ENCODE data around the gene BRD2. TPM values are rescaled to one million over a fixed set of nuclear protein-coding genes. Genes with fewer than 3 reads are reported as not detected.

The BRD2 gene
- total RNA-seq, 1 donor from 2014 or later, result 234 TPM

- FAIRE-seq, result no peak
- no peak overlapping the region for H3K27ac Mint-ChIP-seq (ENCODE audit: unreplicated experiment)
Measured at GRCh38 chr6:32931211-32931610, 37.2 kb upstream of the BRD2 start.

DNA sequence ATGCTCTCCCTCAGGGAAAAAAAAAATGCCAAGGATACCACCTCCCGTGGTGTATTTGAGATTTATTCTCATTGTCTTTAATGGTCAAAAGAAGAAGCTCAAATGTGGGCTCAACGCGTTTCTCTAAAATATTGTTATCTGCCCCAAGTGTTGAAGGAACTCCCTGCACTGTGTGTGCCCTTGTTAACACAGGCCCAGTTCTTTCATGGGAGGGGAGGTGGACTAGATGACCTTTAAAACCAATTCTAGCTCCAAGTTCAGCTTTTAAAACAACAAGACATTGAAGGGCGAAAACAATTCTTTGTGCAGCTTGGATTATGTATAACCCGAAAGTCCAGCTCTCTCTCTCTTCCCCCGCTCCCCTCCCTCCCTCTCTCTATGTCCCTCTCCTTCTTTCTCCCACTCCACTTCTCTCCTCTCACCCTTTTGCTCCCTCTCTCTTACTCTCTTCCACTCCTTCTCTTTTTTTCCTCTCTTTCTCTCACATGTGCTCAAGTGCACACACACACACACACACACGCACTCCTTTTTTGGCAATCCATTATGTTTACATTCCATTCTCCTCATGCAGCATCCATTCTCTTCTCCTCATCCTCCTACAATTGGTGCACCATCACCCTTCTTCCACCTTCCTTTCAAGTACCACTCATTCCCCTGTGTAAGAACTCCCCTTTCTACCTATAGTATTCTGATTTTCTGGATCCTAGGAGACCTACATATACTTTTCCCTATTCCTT lies 36.1 kb upstream of the BRD2 start:
- H3K9ac ChIP-seq (ENCODE audit: low read length), result no peak overlapping the region
- H3K9me3 ChIP-seq (ENCODE audit: insufficient read depth, low read depth, low read length), result no peaks in the 10 kb centered on the region
- H3K4me3 Mint-ChIP-seq (ENCODE audit: unreplicated experiment), result no peak overlapping the region
- peak; percentile 44 for DNase-seq (ENCODE audit: low read depth)
- no peaks in the 10 kb centered on the region for H3K4me1 ChIP-seq (ENCODE audit: insufficient read depth, low read length)
- H4K20me1 ChIP-seq (ENCODE audit: insufficient read depth, low read length), result no peaks in the 10 kb centered on the region
- H3K4me1 Mint-ChIP-seq (ENCODE audit: low read depth, unreplicated experiment), result no peaks in the 10 kb centered on the region
- peaks cover 1% of the 10 kb centered on the region for H3K9me3 Mint-ChIP-seq (ENCODE audit: unreplicated experiment)
- no peak overlapping the region for H2AFZ ChIP-seq (ENCODE audit: low read depth, low read length)
- no peaks in the 10 kb centered on the region for H3K36me3 Mint-ChIP-seq (ENCODE audit: low read depth, unreplicated experiment)
- peaks cover 30% of the 10 kb centered on the region for H3K27me3 Mint-ChIP-seq (ENCODE audit: low read depth, unreplicated experiment)
- peaks cover 59% of the 10 kb centered on the region for H3K27me3 ChIP-seq (ENCODE audit: insufficient read depth, low read length)
- no peak for FAIRE-seq
- H3K4me2 ChIP-seq (ENCODE audit: low read length), result no peak overlapping the region
- H3K27ac ChIP-seq (ENCODE audit: low read depth, low read length), result no peak overlapping the region
- H3K79me2 ChIP-seq (ENCODE audit: insufficient read depth, low read length), result no peaks in the 10 kb centered on the region
- no peak overlapping the region for H3K27ac Mint-ChIP-seq (ENCODE audit: unreplicated experiment)
- no peak for TF ChIP-seq EZH2 (IDR thresholded peaks at IDR 0.05; ENCODE audit: insufficient read depth, low read length)
- TF ChIP-seq CTCF (IDR thresholded peaks at IDR 0.05; ENCODE audit: insufficient read depth, low read depth, low read length), result no peak
- H3K4me3 ChIP-seq (ENCODE audit: insufficient read depth, low read depth, low read length), result no peak overlapping the region
- no peaks in the 10 kb centered on the region for H3K36me3 ChIP-seq (ENCODE audit: insufficient read depth, low read length)

More at GRCh38 chr6:32931211-32931610, 37.2 kb upstream of the BRD2 start:
- Mint-ChIP-seq H3K9me3 (ENCODE audit: unreplicated experiment) (no peaks in the 10 kb centered on the region), H3K36me3 (ENCODE audit: low read depth, unreplicated experiment) (no peaks in the 10 kb centered on the region), H3K4me3 (ENCODE audit: unreplicated experiment) (no peak overlapping the region), H3K4me1 (ENCODE audit: low read depth, unreplicated experiment) (no peaks in the 10 kb centered on the region), H3K27me3 (ENCODE audit: low read depth, unreplicated experiment) (peaks cover 21% of the 10 kb centered on the region)
- Histone ChIP-seq H3K27ac (ENCODE audit: low read depth, low read length) (no peak overlapping the region), H3K9ac (ENCODE audit: low read length) (no peak overlapping the region), H3K9me3 (ENCODE audit: insufficient read depth, low read depth, low read length) (no peaks in the 10 kb centered on the region), H4K20me1 (ENCODE audit: insufficient read depth, low read length) (no peaks in the 10 kb centered on the region), H3K4me2 (ENCODE audit: low read length) (no peak overlapping the region), H3K36me3 (ENCODE audit: insufficient read depth, low read length) (no peaks in the 10 kb centered on the region), H3K4me1 (ENCODE audit: insufficient read depth, low read length) (no peaks in the 10 kb centered on the region), H3K27me3 (ENCODE audit: insufficient read depth, low read length) (peaks cover 50% of the 10 kb centered on the region), H3K4me3 (ENCODE audit: insufficient read depth, low read depth, low read length) (no peak overlapping the region), H3K79me2 (ENCODE audit: insufficient read depth, low read length) (no peaks in the 10 kb centered on the region), H2AFZ (ENCODE audit: low read depth, low read length) (no peak overlapping the region)
- no peak for TF ChIP-seq EZH2 (IDR thresholded peaks at IDR 0.05; ENCODE audit: insufficient read depth, low read length)
- no peak for TF ChIP-seq CTCF (IDR thresholded peaks at IDR 0.05; ENCODE audit: insufficient read depth, low read depth, low read length)
- DNase-seq (ENCODE audit: low read depth), result no peak

GRCh38 chr6:32933661-32934085 lies 34.7 kb upstream of the BRD2 start:
- H3K9me3 ChIP-seq (ENCODE audit: insufficient read depth, low read depth, low read length), result no peaks in the 10 kb centered on the region
- TF ChIP-seq EZH2 (IDR thresholded peaks at IDR 0.05; ENCODE audit: insufficient read depth, low read length), result no peak
- peak; percentile 88 for TF ChIP-seq CTCF (IDR thresholded peaks at IDR 0.05; ENCODE audit: insufficient read depth, low read depth, low read length)
- no peaks in the 10 kb centered on the region for H4K20me1 ChIP-seq (ENCODE audit: insufficient read depth, low read length)
- H3K9ac ChIP-seq (ENCODE audit: low read length), result no peak overlapping the region
- H3K27me3 Mint-ChIP-seq (ENCODE audit: low read depth, unreplicated experiment), result peaks cover 32% of the 10 kb centered on the region
- no peak overlapping the region for H3K27ac ChIP-seq (ENCODE audit: low read depth, low read length)
- H3K36me3 Mint-ChIP-seq (ENCODE audit: low read depth, unreplicated experiment), result no peaks in the 10 kb centered on the region
- no peaks in the 10 kb centered on the region for H3K4me1 Mint-ChIP-seq (ENCODE audit: low read depth, unreplicated experiment)
- no peak overlapping the region for H3K27ac Mint-ChIP-seq (ENCODE audit: unreplicated experiment)
- H3K4me2 ChIP-seq (ENCODE audit: low read length), result no peak overlapping the region
- H3K4me3 Mint-ChIP-seq (ENCODE audit: unreplicated experiment), result no peak overlapping the region
- H3K4me3 ChIP-seq (ENCODE audit: insufficient read depth, low read depth, low read length), result no peak overlapping the region
- H3K79me2 ChIP-seq (ENCODE audit: insufficient read depth, low read length), result no peaks in the 10 kb centered on the region
- peaks cover 1% of the 10 kb centered on the region for H3K9me3 Mint-ChIP-seq (ENCODE audit: unreplicated experiment)
- H3K27me3 ChIP-seq (ENCODE audit: insufficient read depth, low read length), result peaks cover 62% of the 10 kb centered on the region
- DNase-seq (ENCODE audit: low read depth), result peak; percentile 43
- FAIRE-seq, result no peak
- H3K36me3 ChIP-seq (ENCODE audit: insufficient read depth, low read length), result no peaks in the 10 kb centered on the region
- no peaks in the 10 kb centered on the region for H3K4me1 ChIP-seq (ENCODE audit: insufficient read depth, low read length)
- H2AFZ ChIP-seq (ENCODE audit: low read depth, low read length), result no peak overlapping the region

Data from astrocyte (in vitro differentiated cells and primary cell).